ENCODE data around the gene REXO1.

Gene REXO1

DNA sequence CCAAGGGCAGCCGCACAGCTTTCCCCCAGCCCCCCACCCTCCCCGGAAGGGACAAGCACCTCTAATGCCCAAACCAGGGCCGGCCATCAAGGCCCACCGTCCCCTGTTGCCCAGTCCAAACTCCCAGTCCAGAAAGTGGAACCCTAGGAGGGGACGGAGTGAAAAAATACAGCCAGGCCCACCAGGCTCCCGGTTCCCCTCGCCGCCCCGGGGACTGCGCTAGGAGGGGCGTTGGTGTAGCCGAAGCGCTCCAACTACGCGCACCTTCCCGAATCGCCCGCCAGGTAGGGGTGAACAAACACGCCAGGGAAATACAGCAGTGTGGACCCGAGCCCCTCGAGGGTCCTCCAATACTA, 13.8 kb upstream of the REXO1 start:
- H3K36me3 ChIP-seq (ENCODE audit: insufficient read depth, low read length), result no peaks in the 10 kb centered on the region
- H4K20me1 ChIP-seq (ENCODE audit: insufficient read depth, low read length), result peaks cover 55% of the 10 kb centered on the region
- H3K27ac ChIP-seq (ENCODE audit: low read length), result peak overlapping the region; percentile 52
- H3K79me2 ChIP-seq (ENCODE audit: insufficient read depth, low read length), result peaks cover 72% of the 10 kb centered on the region
- no peaks in the 10 kb centered on the region for H3K27me3 ChIP-seq (ENCODE audit: insufficient read depth, low read length, poor library complexity)
- ATAC-seq (ENCODE audit: insufficient read depth, low read depth) (no peak), DNase-seq (no peak)
- peak overlapping the region; percentile 67 for H3K9ac ChIP-seq (ENCODE audit: low read depth, low read length)
- H2AFZ ChIP-seq (ENCODE audit: low read depth, low read length), result no peak overlapping the region
- peaks cover 37% of the 10 kb centered on the region for H3K4me1 ChIP-seq (ENCODE audit: insufficient read depth, low read length)
- no peaks in the 10 kb centered on the region for H3K9me3 ChIP-seq (ENCODE audit: insufficient read depth, low read length, severe bottlenecking)
- peak overlapping the region; percentile 92 for H3K4me2 ChIP-seq (ENCODE audit: insufficient read depth, low read length)
- peak overlapping the region; percentile 66 to 98; a peak in 3 of 4 replicates for H3K4me3 ChIP-seq (ENCODE audit: low read depth in 1 of 2, low read length in 2 of 2)
- TF ChIP-seq, protein P1, sequence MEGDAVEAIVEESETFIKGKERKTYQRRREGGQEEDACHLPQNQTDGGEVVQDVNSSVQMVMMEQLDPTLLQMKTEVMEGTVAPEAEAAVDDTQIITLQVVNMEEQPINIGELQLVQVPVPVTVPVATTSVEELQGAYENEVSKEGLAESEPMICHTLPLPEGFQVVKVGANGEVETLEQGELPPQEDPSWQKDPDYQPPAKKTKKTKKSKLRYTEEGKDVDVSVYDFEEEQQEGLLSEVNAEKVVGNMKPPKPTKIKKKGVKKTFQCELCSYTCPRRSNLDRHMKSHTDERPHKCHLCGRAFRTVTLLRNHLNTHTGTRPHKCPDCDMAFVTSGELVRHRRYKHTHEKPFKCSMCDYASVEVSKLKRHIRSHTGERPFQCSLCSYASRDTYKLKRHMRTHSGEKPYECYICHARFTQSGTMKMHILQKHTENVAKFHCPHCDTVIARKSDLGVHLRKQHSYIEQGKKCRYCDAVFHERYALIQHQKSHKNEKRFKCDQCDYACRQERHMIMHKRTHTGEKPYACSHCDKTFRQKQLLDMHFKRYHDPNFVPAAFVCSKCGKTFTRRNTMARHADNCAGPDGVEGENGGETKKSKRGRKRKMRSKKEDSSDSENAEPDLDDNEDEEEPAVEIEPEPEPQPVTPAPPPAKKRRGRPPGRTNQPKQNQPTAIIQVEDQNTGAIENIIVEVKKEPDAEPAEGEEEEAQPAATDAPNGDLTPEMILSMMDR (IDR thresholded peaks at IDR 0.05; ENCODE audit: borderline replicate concordance, extremely low read depth, low read length, poor library complexity, severe bottlenecking), result no peak
- TF ChIP-seq EZH2 (IDR thresholded peaks at IDR 0.05; ENCODE audit: borderline replicate concordance, low read depth, low read length, severe bottlenecking), result no peak

DNA sequence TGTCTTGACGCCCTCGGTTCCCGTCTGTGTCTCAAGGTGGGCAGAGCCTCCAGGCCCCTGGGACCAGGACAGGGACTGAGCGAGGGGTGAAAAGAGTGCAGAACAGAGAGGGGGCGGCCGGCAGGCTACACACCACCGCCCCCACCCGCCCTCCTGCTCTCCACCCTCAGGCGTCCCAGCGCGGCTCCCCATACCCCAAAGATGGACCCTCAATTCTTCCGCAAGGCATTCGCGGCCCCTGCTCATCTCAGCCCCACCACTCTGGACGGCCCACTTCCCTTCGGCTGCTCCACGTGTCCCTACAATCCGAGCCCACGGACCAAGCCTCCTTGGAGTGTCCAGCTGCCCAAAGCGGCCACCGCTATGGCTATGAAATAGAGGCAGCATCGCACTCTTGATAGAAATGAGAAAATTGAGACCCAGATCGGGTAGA, 13.3 kb upstream of the REXO1 start:
- H4K20me1 ChIP-seq (ENCODE audit: insufficient read depth, low read length), result peaks cover 57% of the 10 kb centered on the region
- no peaks in the 10 kb centered on the region for H3K9me3 ChIP-seq (ENCODE audit: insufficient read depth, low read length, severe bottlenecking)
- peak overlapping the region; percentile 92 for H3K4me2 ChIP-seq (ENCODE audit: insufficient read depth, low read length)
- H3K4me1 ChIP-seq (ENCODE audit: insufficient read depth, low read length), result peaks cover 37% of the 10 kb centered on the region
- TF ChIP-seq, protein P1 (IDR thresholded peaks at IDR 0.05; ENCODE audit: borderline replicate concordance, extremely low read depth, low read length, poor library complexity, severe bottlenecking), result no peak
- TF ChIP-seq EZH2 (IDR thresholded peaks at IDR 0.05; ENCODE audit: borderline replicate concordance, low read depth, low read length, severe bottlenecking), result no peak
- ATAC-seq (ENCODE audit: insufficient read depth, low read depth), result no peak
- H3K9ac ChIP-seq (ENCODE audit: low read depth, low read length), result peak overlapping the region; percentile 67
- no peaks in the 10 kb centered on the region for H3K36me3 ChIP-seq (ENCODE audit: insufficient read depth, low read length)
- peak overlapping the region in 1 of 2 experiments; percentile 98; a peak in 3 of 4 replicates for H3K4me3 ChIP-seq (ENCODE audit: low read depth in 1 of 2, low read length in 2 of 2)
- no peak for DNase-seq
- H3K27me3 ChIP-seq (ENCODE audit: insufficient read depth, low read length, poor library complexity), result no peaks in the 10 kb centered on the region
- no peak overlapping the region for H2AFZ ChIP-seq (ENCODE audit: low read depth, low read length)
- H3K79me2 ChIP-seq (ENCODE audit: insufficient read depth, low read length), result peaks cover 75% of the 10 kb centered on the region
- no peak overlapping the region for H3K27ac ChIP-seq (ENCODE audit: low read length)

DNA sequence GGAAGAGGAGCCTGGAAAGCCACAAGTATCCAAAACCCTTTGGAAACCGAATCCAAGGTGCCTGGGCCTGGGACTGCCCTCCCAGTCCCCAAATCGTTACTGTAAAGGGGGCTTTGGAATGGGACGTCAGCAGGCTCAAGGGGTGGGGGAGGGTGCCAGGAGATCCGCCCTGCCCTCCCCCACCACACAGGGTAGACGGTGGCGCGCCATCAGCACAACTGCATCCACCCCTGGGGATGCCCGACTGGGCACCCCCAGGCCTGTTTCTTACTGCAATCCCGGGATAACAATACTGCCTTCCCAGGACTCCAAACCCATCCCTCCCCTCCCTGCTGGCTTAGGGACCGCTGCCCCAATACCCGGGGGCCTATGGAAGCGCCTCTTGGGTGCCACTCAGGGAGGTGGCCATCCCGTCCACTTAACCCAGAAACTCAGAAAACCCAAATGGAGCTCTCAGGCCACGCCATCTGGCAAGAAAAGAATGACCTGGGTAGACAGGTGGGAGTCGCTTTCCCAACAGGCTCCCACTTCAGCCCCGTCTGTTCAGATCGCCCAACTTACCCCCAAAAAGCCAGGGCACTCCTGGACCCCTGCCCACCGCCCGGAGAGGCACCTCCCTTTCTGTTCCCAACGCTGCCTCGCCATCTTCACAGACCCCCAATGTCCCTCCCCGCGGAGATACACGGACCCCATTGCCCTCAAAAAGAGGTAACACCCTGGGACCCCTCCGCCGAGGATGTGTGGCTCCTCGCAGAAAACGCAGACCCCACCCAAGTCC, 12.7 kb upstream of the REXO1 start:
- Histone ChIP-seq H3K36me3 (ENCODE audit: insufficient read depth, low read length) (no peaks in the 10 kb centered on the region), H3K79me2 (ENCODE audit: insufficient read depth, low read length) (peaks cover 81% of the 10 kb centered on the region), H3K27ac (ENCODE audit: low read length) (no peak overlapping the region), H3K9me3 (ENCODE audit: insufficient read depth, low read length, severe bottlenecking) (no peaks in the 10 kb centered on the region), H4K20me1 (ENCODE audit: insufficient read depth, low read length) (peaks cover 64% of the 10 kb centered on the region), H3K4me3 (ENCODE audit: low read depth in 1 of 2, low read length in 2 of 2) (peak overlapping the region in 1 of 2 experiments; percentile 98; a peak in 2 of 4 replicates), H3K4me1 (ENCODE audit: insufficient read depth, low read length) (peaks cover 41% of the 10 kb centered on the region), H3K27me3 (ENCODE audit: insufficient read depth, low read length, poor library complexity) (no peaks in the 10 kb centered on the region), H2AFZ (ENCODE audit: low read depth, low read length) (no peak overlapping the region), H3K4me2 (ENCODE audit: insufficient read depth, low read length) (peak overlapping the region; percentile 92), H3K9ac (ENCODE audit: low read depth, low read length) (peak overlapping the region; percentile 67; the same call in 1 of the 2 replicates)
- no peak for DNase-seq
- ATAC-seq (ENCODE audit: insufficient read depth, low read depth), result no peak
- TF ChIP-seq EZH2 (IDR thresholded peaks at IDR 0.05; ENCODE audit: borderline replicate concordance, low read depth, low read length, severe bottlenecking), result no peak
- TF ChIP-seq, protein P1 (IDR thresholded peaks at IDR 0.05; ENCODE audit: borderline replicate concordance, extremely low read depth, low read length, poor library complexity, severe bottlenecking), result no peak
